Lung (tissue), 12 donors: ENCODE measurements around the gene RXRA. TPM values are rescaled to one million over a fixed set of nuclear protein-coding genes. Genes with fewer than 3 reads are reported as not detected.
"Not testable (repeated sequence)": the region's sequence is repeated elsewhere in the genome, so short reads cannot be mapped to it uniquely, and the experiment has no call there.

Experiments
- ATAC-seq: fragments of 200-7000 bp; cut with Tn5 transposase; one replicate; pipeline ENCODE4 v1.9.1; 2020; ENCODE audit warnings: moderate number of reproducible peaks; ENCODE audit not compliant: insufficient read depth, low FRiP score
- DNase-seq, 3 donors: peaks; one replicate each; pipeline ENCODE4 v3.0.0-alpha.2; 2013 to 2017
- H3K27ac ChIP-seq, 2 donors: one replicate each; pipeline ENCODE4 v1.5.1; 2013; ENCODE audit warnings: mild to moderate bottlenecking in 2 of 2, moderate library complexity in 2 of 2, control low read depth in 1 of 2, inconsistent platforms in 1 of 2, low read depth in 1 of 2, low read length in 1 of 2
- H3K27me3 ChIP-seq, 3 donors: one replicate each; pipeline ENCODE4 v1.5.1; 2013; ENCODE audit warnings: low read length in 2 of 3; ENCODE audit not compliant: control insufficient read depth in 3 of 3, insufficient read depth in 3 of 3
- H3K36me3 ChIP-seq, 4 donors: one replicate each; pipeline ENCODE4 v1.5.1; 2013; ENCODE audit warnings: low read length in 4 of 4, mild to moderate bottlenecking in 1 of 4, moderate library complexity in 1 of 4; ENCODE audit not compliant: control insufficient read depth in 4 of 4, insufficient read depth in 4 of 4
- H3K4me1 ChIP-seq, 5 donors: one replicate each; pipeline ENCODE4 v1.5.1; 2013; ENCODE audit warnings: low read length in 5 of 5, mild to moderate bottlenecking in 2 of 5, moderate library complexity in 1 of 5; ENCODE audit not compliant: control insufficient read depth in 5 of 5, insufficient read depth in 5 of 5
- H3K4me3 ChIP-seq: one replicate; pipeline ENCODE4 v1.5.1; 2013; ENCODE audit warnings: mild to moderate bottlenecking, control low read depth, moderate library complexity
- H3K9ac ChIP-seq, 2 donors: one replicate each; pipeline ENCODE4 v1.5.1; 2013; ENCODE audit warnings: low read length in 2 of 2, control low read depth in 1 of 2; ENCODE audit not compliant: insufficient read depth in 1 of 2
- H3K9me3 ChIP-seq, 4 donors: one replicate each; pipeline ENCODE4 v1.5.1; 2013; ENCODE audit warnings: low read length in 3 of 4, mild to moderate bottlenecking in 1 of 4, moderate library complexity in 1 of 4; ENCODE audit not compliant: control insufficient read depth in 4 of 4, insufficient read depth in 3 of 4
- CTCF ChIP-seq: IDR thresholded peaks from 2 replicates; pipeline ENCODE4 v1.5.1; 2012; ENCODE audit warnings: mild to moderate bottlenecking; ENCODE audit errors: control extremely low read depth, extremely low read depth
- WGBS, 2 donors: extraction: QIAGEN DNeasy Blood & Tissue Kit; methylation state at CpG; one replicate each; pipeline ENCODE4 v1.1.7; 2013; 5-methylcytosine and 5-hydroxymethylcytosine counted together
- polyA plus RNA-seq, 2 donors: library from polyadenylated mRNA; stranded (reverse); fragments of 200-250 nt; gene quantifications; one replicate each; pipeline ENCODE4 v1.2.1, GENCODE V29; 2013
- total RNA-seq, 2 donors: library from RNA; depleted of rRNA in 1 of 2; stranded (reverse); fragments of >200 nt in 1 of 2; gene quantifications; one replicate each; pipeline ENCODE4 v1.2.1, GENCODE V29; 2014 to 2021
- donor health status: control.
- donor health status: control.
- donor health status: Bipolar disorder and iron deficiency.
- donor health status: healthy.
- donor health status: DM: yes; HTN: yes; CAD: no.

RXRA gene
- total and polyA plus RNA-seq, 4 donors, result 24.2 to 85.2 (median 52.2) TPM

- DNase-seq (no peak), ATAC-seq (no peak)
- H3K4me1 ChIP-seq, result peaks cover 0 to 21% (median 3%) of the 10 kb centered on the region in 5 donors
- H3K27ac ChIP-seq, result no peak overlapping the region
- no peak for TF ChIP-seq CTCF
- WGBS, 2 donors, result 91 to 95% methylated on average over 17 of the region's 17 CpGs
- peaks cover 0 to 8% (median under 1%) of the 10 kb centered on the region in 4 donors for H3K9me3 ChIP-seq
- no peaks in the 10 kb centered on the region for H3K36me3 ChIP-seq
- H3K4me3 ChIP-seq, result no peak overlapping the region
- no peak overlapping the region for H3K9ac ChIP-seq
- H3K27me3 ChIP-seq, result no peaks in the 10 kb centered on the region
Observed at GRCh38 chr9:134307674-134308638, 18.3 kb upstream of the RXRA start.

- not testable (repeated sequence) for H3K27me3 ChIP-seq, H3K27ac ChIP-seq, H3K9me3 ChIP-seq, H3K4me3 ChIP-seq, DNase-seq, H3K9ac ChIP-seq, ATAC-seq, H3K36me3 ChIP-seq
- WGBS, 2 donors, result 93 to 96% methylated on average over 14 of the region's 14 CpGs
- H3K4me1 ChIP-seq, result peaks cover 0 to 21% (median 3%) of the 10 kb centered on the region in 5 donors
Observed at GRCh38 chr9:134308639-134309220, 17.5 kb upstream of the RXRA start.

GRCh38 chr9:134313470-134313869, 12.8 kb upstream of the RXRA start:
- H3K9ac ChIP-seq, result no peak overlapping the region
- ATAC-seq (no peak), DNase-seq (no peak)
- 93 to 100% methylated on average over 2 of the region's 2 CpGs for WGBS, 2 donors
- no peaks in the 10 kb centered on the region for H3K36me3 ChIP-seq
- peaks cover 0 to 33% (median 11%) of the 10 kb centered on the region in 5 donors for H3K4me1 ChIP-seq
- H3K9me3 ChIP-seq, result peaks cover 0 to 3% (median 0%) of the 10 kb centered on the region in 4 donors
- TF ChIP-seq CTCF, result no peak
- H3K4me3 ChIP-seq, result no peak overlapping the region
- no peak overlapping the region for H3K27ac ChIP-seq
- H3K27me3 ChIP-seq, result no peaks in the 10 kb centered on the region
